Stimulated activated CD4-positive, alpha-beta T cell treated with anti-CD3 and anti-CD28 coated beads, Interleukin-4, amount 100 ng/mL, for 48 hours (primary cell): ENCODE results near the gene NUTM2G.
"Not testable (repeated sequence)": the region's sequence is repeated elsewhere in the genome, so short reads cannot be mapped to it uniquely, and the experiment has no call there.

Experiments used
- DNase-seq, 2 donors: peaks; one replicate each; pipeline ENCODE4 v3.0.0-alpha.2; 2020; ENCODE audit warnings: low read depth in 2 of 2

The NUTM2G gene

DNA sequence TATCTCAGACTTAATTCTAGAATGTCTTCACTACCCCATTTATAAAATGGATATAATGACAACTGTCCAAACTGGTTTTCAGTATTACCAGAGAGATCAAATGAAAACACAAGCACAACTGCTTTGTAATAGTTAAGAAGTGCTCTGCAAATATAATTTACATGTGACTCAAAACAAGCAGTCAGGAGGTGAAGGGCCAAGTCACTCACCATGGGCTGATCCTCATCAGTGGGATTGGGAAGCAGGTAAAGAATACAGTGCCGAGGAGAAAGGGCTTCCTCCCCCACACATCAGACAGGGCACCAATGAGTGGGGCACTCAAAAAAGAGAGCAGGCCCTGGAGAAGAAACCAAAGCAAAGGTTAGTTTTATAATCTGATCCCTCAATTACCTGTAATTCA, 20.7 kb downstream of the NUTM2G start:
- not testable (repeated sequence) for DNase-seq

DNA sequence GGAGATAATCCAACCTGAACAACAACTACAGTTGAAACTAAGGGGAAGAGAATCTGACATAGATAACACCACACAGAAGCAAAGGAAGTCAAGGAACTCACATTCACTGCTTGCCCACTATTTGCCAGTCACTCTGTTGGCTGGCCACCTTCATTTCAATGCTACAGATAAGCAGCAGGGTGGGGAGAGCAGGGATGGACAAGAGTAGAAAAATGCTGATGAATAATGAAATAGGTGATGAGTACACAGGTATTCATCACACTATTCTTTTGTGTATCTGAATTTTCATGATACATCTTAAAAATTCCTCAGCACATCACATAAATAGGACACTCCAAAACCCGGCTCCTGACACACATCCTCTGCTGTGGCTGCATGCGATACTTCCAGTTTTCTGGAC, 21.9 kb downstream of the NUTM2G start:
- DNase-seq: not testable (repeated sequence)

DNA sequence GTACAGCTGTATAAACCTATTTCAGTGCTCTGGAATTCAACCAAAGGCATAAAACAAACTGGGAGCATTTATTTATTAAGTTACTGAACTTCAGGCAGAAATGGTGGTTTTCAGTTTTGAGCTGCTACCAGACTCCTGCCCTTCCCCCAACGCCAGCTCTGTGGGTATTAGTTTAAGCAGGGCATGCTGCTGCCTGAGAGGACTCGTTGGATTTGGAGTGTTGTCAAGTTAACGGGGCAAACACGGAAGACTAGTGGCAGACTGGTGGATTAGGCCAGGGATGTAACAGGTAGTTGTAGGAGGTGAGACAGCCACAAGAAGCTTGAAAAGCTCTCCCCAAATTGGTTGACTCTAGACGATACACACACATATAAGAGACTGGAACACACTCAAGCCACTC, 38.9 kb downstream of the NUTM2G start:
- not testable (repeated sequence) for DNase-seq

DNA sequence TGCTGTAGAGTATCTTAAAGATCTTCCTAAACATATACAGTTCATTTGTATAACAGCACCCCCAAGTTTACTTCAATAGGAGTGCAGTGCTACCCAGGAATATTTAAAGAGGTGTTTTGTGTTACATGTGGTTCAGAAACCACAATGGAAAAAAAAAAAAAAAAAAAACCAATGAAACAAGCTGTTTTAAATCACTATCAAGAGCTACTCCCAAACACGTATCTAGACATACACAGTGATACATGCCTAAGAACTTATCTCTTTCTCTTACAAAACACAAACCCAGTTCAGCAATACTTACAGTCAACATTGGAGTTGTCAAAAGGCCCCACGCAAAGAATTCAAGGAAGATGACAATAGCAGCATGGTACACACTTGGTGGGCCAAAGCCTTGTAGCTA, 43.9 kb downstream of the NUTM2G start:
- not testable (repeated sequence) for DNase-seq

DNA sequence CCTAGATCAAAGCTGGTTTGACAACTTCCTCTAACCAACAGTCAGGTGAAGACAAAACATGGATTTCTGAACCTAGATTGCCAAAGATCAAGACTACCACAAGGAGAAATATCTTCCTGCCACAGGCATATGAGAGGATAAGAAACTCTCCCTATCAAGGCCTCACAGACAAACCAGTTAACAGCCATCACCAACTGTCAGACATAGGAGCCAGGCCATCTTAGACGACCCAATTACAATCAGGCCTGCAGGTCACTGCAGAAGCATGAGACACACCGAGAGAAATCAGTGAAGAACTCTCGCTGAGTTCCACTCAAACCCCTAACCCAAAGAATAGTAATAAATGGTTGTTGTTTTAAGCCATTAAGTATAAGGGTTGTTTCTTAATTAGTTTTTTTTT, 45.4 kb downstream of the NUTM2G start:
- DNase-seq: not testable (repeated sequence)

DNA sequence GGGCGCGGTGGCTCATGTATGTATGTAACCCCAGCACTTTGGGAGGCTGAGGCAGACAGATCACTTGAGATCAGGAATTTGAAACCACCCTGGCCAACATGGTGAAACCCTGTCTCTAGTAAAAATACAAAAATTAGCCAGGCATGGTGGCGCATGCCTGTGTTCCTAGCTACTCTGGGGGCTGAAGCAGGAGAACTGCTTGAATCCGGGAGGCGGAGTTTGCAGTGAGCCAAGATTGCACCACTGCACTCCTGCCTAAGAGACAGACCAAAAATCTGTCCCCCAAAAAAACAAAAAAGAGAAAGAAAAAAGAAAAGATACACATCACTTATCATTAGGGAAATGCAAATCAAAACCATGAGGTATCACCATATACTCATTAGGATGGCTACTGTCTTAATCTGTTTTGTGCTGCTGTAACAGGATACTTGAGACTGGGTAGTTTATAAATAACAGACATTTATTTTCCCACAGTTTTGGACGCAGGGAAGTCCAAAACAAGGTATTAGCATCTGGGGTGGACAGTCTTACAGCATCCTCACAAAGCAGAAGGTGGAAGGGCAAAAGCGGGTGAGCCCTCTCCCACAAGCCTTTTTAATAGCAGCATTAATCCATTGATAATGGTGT, 55.0 kb downstream of the NUTM2G start:
- DNase-seq: not testable (repeated sequence)

DNA sequence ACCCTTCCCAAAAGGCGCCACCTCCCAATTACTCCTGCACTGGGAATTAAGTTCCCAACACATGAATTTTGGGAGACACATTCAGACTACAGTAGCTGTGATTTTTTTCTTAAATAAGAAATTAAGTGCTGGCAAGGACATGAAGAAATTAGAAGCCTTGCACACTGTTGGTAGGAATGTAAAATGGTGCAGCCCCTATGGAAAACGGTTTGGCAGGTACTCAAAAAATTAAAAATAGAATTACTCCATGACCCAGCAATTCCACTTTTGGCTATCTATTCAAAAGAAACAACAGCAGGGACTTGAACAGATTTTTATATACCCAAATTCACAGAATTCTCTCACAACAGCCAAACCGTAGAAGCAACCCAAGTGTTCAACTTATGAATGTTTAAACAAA, 55.5 kb downstream of the NUTM2G start:
- DNase-seq: not testable (repeated sequence)

DNA sequence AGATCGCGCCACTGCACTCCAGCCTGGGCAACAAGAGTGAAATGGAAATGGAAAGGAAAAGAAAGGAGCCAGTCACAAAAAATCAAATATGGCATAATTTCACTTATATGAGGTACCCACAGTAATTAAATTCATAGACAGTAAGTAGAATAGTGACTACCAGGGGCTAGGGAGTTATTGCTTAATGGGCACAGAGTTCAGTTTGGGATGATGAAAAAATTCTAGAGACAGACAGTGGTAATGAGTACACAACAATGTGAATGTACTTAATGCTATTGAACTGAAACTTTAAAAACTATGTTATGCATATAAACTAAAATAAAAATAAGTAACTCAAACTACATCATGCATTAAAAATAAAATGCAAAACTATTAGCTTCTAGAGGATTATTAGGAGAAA, 56.2 kb downstream of the NUTM2G start:
- DNase-seq: not testable (repeated sequence)
